Body of pancreas (tissue), 4 donors: ENCODE results near the gene THOC5. TPM values are rescaled to one million over a fixed set of nuclear protein-coding genes. Genes with fewer than 3 reads are reported as not detected.

Experiments used
- ATAC-seq: fragments of 150-250 bp; one replicate; pipeline ENCODE4 v1.9.1; 2016
- DNase-seq, 4 donors: peaks; one replicate each; pipeline ENCODE4 v3.0.0-alpha.2; 2019
- H3K27ac ChIP-seq, 4 donors: fragments of 200-600 bp; sonication (generic); 1 replicate in 3 of 4; 2 replicates in 1 of 4; pipeline versions ENCODE4 v1.5.1 to v1.6.1; 2016 to 2019; ENCODE audit warnings: mild to moderate bottlenecking in 1 of 4, mixed read lengths in 1 of 4, moderate library complexity in 1 of 4
- H3K27me3 ChIP-seq, 2 donors: fragments of 200-600 bp; sonication (generic); one replicate each; pipeline ENCODE4 v1.6.0; 2016; ENCODE audit warnings: mild to moderate bottlenecking in 1 of 2
- H3K36me3 ChIP-seq, 2 donors: fragments of 200-600 bp; sonication (generic); replicated peaks in 1 of 2; 2 replicates each; pipeline ENCODE4 v1.5.1; 2016; ENCODE audit warnings: low read depth in 2 of 2; ENCODE audit not compliant: insufficient read depth in 1 of 2
- H3K4me1 ChIP-seq: fragments of 200-600 bp; sonication (generic); one replicate; pipeline ENCODE4 v1.6.0; 2016
- H3K4me3 ChIP-seq, 2 donors: fragments of 200-600 bp; sonication (generic); 1 replicate in 1 of 2; 2 replicates in 1 of 2; pipeline ENCODE4 v1.5.1; 2016 to 2019
- H3K9me3 ChIP-seq, 3 donors: fragments of 200-600 bp; sonication (generic); 1 replicate in 2 of 3; 2 replicates in 1 of 3; pipeline ENCODE4 v1.5.1; 2016
- POLR2A ChIP-seq, 3 donors: fragments of 450-650 bp; IDR thresholded peaks; one replicate each; pipeline ENCODE4 v1.6.1; 2016; ENCODE audit warnings: antibody characterized with exemption in 3 of 3, mild to moderate bottlenecking in 2 of 3
- WGBS, 2 donors: methylation state at CpG; one replicate each; pipeline ENCODE4 v1.1.5; 2017; 5-methylcytosine and 5-hydroxymethylcytosine counted together
- intact Hi-C: fragments of 100-400 bp; cut with DNase I; formaldehyde crosslinking; loops from one replicate; pipeline ENCODE4 v1.15.1; 2023
- total RNA-seq, 2 donors: library from RNA; depleted of rRNA; stranded (reverse); fragments of >200 nt; gene quantifications; one replicate each; pipeline ENCODE4 v1.1.0, GENCODE V29; 2016
- TF ChIP-seq, protein P1 (sequence below), 7 experiments: fragments of 450-650 bp in 4 of 7; fragments of 200-600 bp in 3 of 7; sonication (generic) in 3 of 7; IDR thresholded peaks; one replicate each; pipeline ENCODE4 v1.5.1; 2016 to 2019; ENCODE audit warnings: antibody characterized with exemption in 7 of 7

The THOC5 gene
- total RNA-seq, 2 donors from 2014 or later = 20.0 to 29.0 TPM

DNA sequence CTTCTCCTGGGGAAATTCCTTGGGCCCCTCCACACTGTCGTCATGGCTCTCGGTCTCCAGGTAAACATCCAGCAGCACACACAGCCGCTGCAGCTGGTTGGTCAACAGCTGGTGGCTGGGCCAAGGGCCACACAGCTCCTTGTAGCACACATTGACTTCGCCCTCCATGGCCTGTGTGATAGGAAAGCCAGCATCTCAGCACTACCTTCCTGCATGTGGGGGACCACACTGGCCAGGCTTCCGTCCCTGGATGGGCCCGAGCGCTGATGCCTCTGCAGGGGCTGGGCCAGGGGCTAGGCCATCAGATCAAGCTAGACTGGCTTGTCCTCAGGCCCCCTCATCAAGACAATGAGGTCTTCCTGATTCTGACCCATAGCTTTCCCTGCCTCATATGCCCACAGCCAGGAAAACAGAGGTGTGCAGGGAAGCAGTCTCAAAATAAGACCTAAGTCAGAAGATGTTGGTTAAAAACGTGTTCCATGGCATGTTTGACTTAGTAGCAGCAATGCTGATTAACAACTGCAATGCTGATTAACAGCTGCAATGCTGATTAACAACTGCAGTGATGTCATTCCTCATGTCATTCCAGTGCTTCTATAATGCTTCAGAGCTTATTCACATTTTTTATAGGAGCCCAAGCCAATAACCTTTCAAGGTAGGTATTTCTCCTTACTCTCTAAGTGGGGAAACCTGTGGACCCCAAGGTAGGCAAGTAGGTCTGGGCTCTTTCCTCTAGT lies 42.3 kb downstream of the THOC5 start:
- no peaks in the 10 kb centered on the region for H3K9me3 ChIP-seq
- no peak for DNase-seq
- H3K4me1 ChIP-seq = no peaks in the 10 kb centered on the region
- intact Hi-C loops = no loop called here
- H3K4me3 ChIP-seq = no peak overlapping the region
- no peak for ATAC-seq
- no peak for TF ChIP-seq POLR2A (IDR thresholded peaks at IDR 0.05)
- TF ChIP-seq, protein P1, sequence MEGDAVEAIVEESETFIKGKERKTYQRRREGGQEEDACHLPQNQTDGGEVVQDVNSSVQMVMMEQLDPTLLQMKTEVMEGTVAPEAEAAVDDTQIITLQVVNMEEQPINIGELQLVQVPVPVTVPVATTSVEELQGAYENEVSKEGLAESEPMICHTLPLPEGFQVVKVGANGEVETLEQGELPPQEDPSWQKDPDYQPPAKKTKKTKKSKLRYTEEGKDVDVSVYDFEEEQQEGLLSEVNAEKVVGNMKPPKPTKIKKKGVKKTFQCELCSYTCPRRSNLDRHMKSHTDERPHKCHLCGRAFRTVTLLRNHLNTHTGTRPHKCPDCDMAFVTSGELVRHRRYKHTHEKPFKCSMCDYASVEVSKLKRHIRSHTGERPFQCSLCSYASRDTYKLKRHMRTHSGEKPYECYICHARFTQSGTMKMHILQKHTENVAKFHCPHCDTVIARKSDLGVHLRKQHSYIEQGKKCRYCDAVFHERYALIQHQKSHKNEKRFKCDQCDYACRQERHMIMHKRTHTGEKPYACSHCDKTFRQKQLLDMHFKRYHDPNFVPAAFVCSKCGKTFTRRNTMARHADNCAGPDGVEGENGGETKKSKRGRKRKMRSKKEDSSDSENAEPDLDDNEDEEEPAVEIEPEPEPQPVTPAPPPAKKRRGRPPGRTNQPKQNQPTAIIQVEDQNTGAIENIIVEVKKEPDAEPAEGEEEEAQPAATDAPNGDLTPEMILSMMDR (IDR thresholded peaks at IDR 0.05) = no peak
- H3K36me3 ChIP-seq = peaks cover 0 to 16% of the 10 kb centered on the region in 2 donors
- WGBS, 2 donors = 86 to 88% methylated on average over 7 to 8 of the region's 8 CpGs
- no peak overlapping the region for H3K27ac ChIP-seq
- H3K27me3 ChIP-seq = no peaks in the 10 kb centered on the region

DNA sequence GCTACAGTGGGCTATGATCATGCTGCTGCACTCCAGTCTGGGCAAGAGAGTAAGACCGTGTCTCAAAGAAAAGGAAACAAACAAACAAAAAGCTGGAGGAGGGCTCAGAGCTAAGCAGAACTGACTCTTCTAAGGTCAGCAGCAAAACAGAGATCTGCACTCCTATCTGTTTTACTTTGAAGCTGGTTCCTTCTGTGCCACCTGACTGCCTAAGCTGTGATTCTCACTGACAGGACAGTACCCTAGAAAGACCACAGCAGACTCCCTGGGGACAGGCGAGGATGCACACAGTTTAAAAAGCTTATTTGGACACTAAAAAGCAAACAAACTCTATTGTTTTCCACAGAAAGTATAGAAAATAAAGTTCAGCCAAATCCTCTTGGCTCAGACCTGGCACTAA lies 43.0 kb downstream of the THOC5 start:
- Histone ChIP-seq H3K36me3 (peaks cover 0 to 16% of the 10 kb centered on the region in 2 donors), H3K27ac (no peak overlapping the region), H3K27me3 (no peaks in the 10 kb centered on the region), H3K4me3 (no peak overlapping the region), H3K4me1 (no peaks in the 10 kb centered on the region), H3K9me3 (no peaks in the 10 kb centered on the region)
- ATAC-seq = no peak
- no peak for DNase-seq
- intact Hi-C loops = no loop called here
- 83 to 94% methylated on average over 2 of the region's 2 CpGs for WGBS, 2 donors
- TF ChIP-seq, protein P1 (IDR thresholded peaks at IDR 0.05) = no peak
- no peak for TF ChIP-seq POLR2A (IDR thresholded peaks at IDR 0.05)

DNA sequence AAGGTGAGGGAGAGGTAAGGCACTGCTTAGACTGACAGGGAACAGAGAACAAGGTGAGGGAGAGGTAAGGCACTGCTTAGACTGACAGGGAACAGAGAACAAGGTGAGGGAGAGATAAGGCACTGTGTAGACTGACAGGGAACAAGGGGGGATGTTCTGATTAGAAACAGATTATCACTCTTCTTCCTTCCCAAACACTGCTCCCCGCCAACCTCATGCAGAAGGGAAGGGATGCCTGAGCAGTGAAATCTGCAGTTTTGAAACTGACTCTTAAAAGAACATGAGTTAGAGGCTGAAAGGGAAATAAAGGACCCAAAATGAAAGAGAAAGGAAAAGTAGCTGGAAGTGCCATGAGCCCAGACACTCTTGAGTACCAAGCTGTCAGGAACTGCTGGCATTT lies 43.7 kb downstream of the THOC5 start:
- ATAC-seq (no peak), DNase-seq (no peak)
- no peaks in the 10 kb centered on the region for H3K9me3 ChIP-seq
- intact Hi-C loops = no loop called here
- H3K27me3 ChIP-seq = no peaks in the 10 kb centered on the region
- H3K27ac ChIP-seq = no peak overlapping the region
- no peak for TF ChIP-seq POLR2A (IDR thresholded peaks at IDR 0.05)
- TF ChIP-seq, protein P1 (IDR thresholded peaks at IDR 0.05) = no peak
- peaks cover 0 to 16% of the 10 kb centered on the region in 2 donors for H3K36me3 ChIP-seq
- no peaks in the 10 kb centered on the region for H3K4me1 ChIP-seq
- H3K4me3 ChIP-seq = no peak overlapping the region
- WGBS, 2 donors = 86 to 100% methylated on average over 1 of the region's 1 CpG

DNA sequence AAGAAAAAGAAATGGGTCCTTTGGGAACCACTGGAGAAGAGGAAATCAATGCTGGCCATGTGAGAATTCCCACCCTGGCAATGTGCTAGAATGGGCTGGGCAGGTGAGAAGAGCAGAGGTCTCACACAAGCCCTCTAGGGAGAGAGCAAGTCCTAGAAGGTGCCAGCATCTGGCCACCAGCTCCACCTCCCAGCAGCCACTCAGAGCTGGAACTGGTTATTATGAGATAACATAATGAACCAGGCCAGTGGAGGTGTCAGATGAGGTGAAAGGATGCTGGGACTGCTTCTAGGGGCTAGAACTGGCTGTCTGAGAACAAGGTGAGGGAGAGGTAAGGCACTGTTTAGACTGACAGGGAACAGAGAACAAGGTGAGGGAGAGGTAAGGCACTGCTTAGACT lies 44.3 kb downstream of the THOC5 start:
- Histone ChIP-seq H3K4me1 (no peaks in the 10 kb centered on the region), H3K4me3 (no peak overlapping the region), H3K9me3 (no peaks in the 10 kb centered on the region), H3K27ac (no peak overlapping the region), H3K27me3 (no peaks in the 10 kb centered on the region), H3K36me3 (peaks cover 0 to 16% of the 10 kb centered on the region in 2 donors)
- no peak for ATAC-seq
- TF ChIP-seq, protein P1 (IDR thresholded peaks at IDR 0.05) = no peak
- no peak for TF ChIP-seq POLR2A (IDR thresholded peaks at IDR 0.05)
- intact Hi-C loops = no loop called here
- DNase-seq = no peak

DNA sequence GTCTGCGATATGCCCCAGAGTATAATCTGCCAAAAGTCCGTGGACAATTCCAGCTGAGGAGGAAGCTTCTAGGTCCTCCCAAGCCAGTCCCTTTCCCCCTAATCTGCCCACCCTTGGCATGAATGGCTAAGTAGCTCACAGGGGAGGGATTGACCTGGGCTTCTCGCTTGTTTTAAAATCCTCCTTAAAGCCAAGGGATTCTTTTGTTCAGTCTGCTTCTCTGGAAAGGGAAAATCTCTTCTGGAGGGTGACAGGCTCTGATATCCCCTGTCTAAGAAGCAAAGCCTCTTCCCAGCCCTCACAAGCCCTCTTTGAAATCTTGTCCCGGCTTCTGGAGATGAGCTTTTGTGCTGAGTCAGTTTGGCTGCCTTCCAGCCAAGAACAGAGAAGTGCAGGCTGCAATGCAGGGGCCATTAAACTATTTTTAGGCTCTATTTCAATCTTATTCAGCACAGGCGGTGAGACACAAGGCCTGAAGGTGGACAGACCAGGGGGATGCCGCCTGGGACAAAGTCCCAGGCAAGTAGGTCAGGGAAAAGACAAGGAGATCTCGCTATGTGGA lies 49.7 kb downstream of the THOC5 start:
- ATAC-seq = no peak
- intact Hi-C loops = no loop called here

More for the DNA sequence above, 49.7 kb downstream of the THOC5 start:
- H3K27me3 ChIP-seq = no peaks in the 10 kb centered on the region
- no peaks in the 10 kb centered on the region for H3K4me1 ChIP-seq
- peaks cover 0 to 13% of the 10 kb centered on the region in 2 donors for H3K36me3 ChIP-seq
- H3K27ac ChIP-seq = no peak overlapping the region
- H3K4me3 ChIP-seq = no peak overlapping the region
- WGBS, 2 donors = 72 to 76% methylated on average over 5 to 7 of the region's 7 CpGs
- no peak for TF ChIP-seq POLR2A (IDR thresholded peaks at IDR 0.05)
- TF ChIP-seq, protein P1 (IDR thresholded peaks at IDR 0.05) = no peak
- peak in 3 of 4 donors; percentile 29 to 59 (median 34) for DNase-seq
- no peaks in the 10 kb centered on the region for H3K9me3 ChIP-seq
